Keratinocyte (primary cell): ENCODE data around the gene CCDC33. TPM values are rescaled to one million over a fixed set of nuclear protein-coding genes. Genes with fewer than 3 reads are reported as not detected.
A peak's percentile ranks its signal among the peaks of the same experiment; 100 is the strongest.

ENCODE experiments used
- DNase-seq: peaks from one replicate; pipeline ENCODE4 v3.0.0-alpha.2; 2011; ENCODE audit warnings: low read depth, missing footprints, low spot score
- FAIRE-seq: peaks from 2 replicates; lab custom pipeline; 2011; peaks lifted over from hg19 to GRCh38; lab: Jason Lieb, UNC
- H2AFZ ChIP-seq: 2 replicates; pipeline ENCODE4 v1.6.0; 2012; ENCODE audit warnings: low read length, control low read depth, inconsistent platforms; ENCODE audit not compliant: control insufficient read depth
- H3K27ac ChIP-seq: 2 replicates; pipeline ENCODE4 v1.5.1; 2011; ENCODE audit warnings: low read length; ENCODE audit not compliant: control insufficient read depth, insufficient read depth
- H3K27me3 ChIP-seq: 3 replicates; pipeline ENCODE4 v1.6.0; 2011; ENCODE audit warnings: low read length; ENCODE audit not compliant: control insufficient read depth, insufficient read depth; ENCODE audit errors: extremely low read depth
- H3K36me3 ChIP-seq, 2 experiments: 2 replicates in 1 of 2; 3 replicates in 1 of 2; pipeline ENCODE4 v1.5.1; 2011; ENCODE audit warnings: low read length in 2 of 2, mild to moderate bottlenecking in 1 of 2; ENCODE audit not compliant: control insufficient read depth in 2 of 2, insufficient read depth in 2 of 2; ENCODE audit errors: extremely low read depth in 1 of 2
- H3K4me1 ChIP-seq: 3 replicates; pipeline ENCODE4 v1.5.1; 2011; ENCODE audit warnings: low read length; ENCODE audit not compliant: control insufficient read depth, insufficient read depth; ENCODE audit errors: extremely low read depth
- H3K4me2 ChIP-seq: 3 replicates; pipeline ENCODE4 v1.6.0; 2011; ENCODE audit warnings: low read depth, low read length; ENCODE audit not compliant: control insufficient read depth, insufficient read depth; ENCODE audit errors: extremely low read depth
- H3K4me3 ChIP-seq, 3 experiments: fragments of 200-600 bp in 1 of 3; sonication (generic) in 1 of 3; 2 replicates in 2 of 3; 3 replicates in 1 of 3; pipeline ENCODE4 v1.5.1; 2011 to 2016; ENCODE audit warnings: low read length in 3 of 3, mild to moderate bottlenecking in 3 of 3, control low read depth in 2 of 3, inconsistent platforms in 1 of 3, low read depth in 1 of 3, mixed read lengths in 1 of 3, mixed run types in 1 of 3, moderate library complexity in 1 of 3; ENCODE audit not compliant: control insufficient read depth in 2 of 3, insufficient read depth in 2 of 3; ENCODE audit errors: extremely low read depth in 1 of 3
- H3K79me2 ChIP-seq: 2 replicates; pipeline ENCODE4 v1.6.0; 2012; ENCODE audit warnings: low read length; ENCODE audit not compliant: control insufficient read depth, insufficient read depth
- H3K9ac ChIP-seq: 3 replicates; pipeline ENCODE4 v1.6.0; 2011; ENCODE audit warnings: low read length; ENCODE audit not compliant: control insufficient read depth, insufficient read depth; ENCODE audit errors: extremely low read depth
- H3K9me1 ChIP-seq: 3 replicates; pipeline ENCODE4 v1.6.0; 2011; ENCODE audit warnings: low read length; ENCODE audit not compliant: control insufficient read depth, insufficient read depth; ENCODE audit errors: extremely low read depth
- H3K9me3 ChIP-seq: 2 replicates; pipeline ENCODE4 v1.5.1; 2012; ENCODE audit warnings: low read depth, low read length; ENCODE audit not compliant: control insufficient read depth
- H4K20me1 ChIP-seq: 3 replicates; pipeline ENCODE4 v1.6.0; 2011; ENCODE audit warnings: low read length; ENCODE audit not compliant: control insufficient read depth, insufficient read depth; ENCODE audit errors: extremely low read depth
- EZH2 ChIP-seq: IDR thresholded peaks from one replicate; pipeline ENCODE4 v1.6.1; 2012; ENCODE audit warnings: inconsistent platforms, mild to moderate bottlenecking, low read length, moderate library complexity
- dilution Hi-C: fragments of 300-500 bp; cut with MboI; formaldehyde crosslinking; loops from one replicate; pipeline ENCODE4 v1.7.0; 2020; ENCODE audit warnings: low sequenced_read_pairs; ENCODE audit not compliant: extremely low pct_ligation_motif_present
- polyA plus RNA-seq, 5 experiments: library from polyadenylated mRNA; depleted of rRNA in 3 of 5; stranded (reverse) in 3 of 5; stranded (forward) in 1 of 5; unstranded in 1 of 5; fragments of >200 nt; gene quantifications; 1 replicate in 1 of 5; 2 replicates in 3 of 5; 3 replicates in 1 of 5; pipeline versions ENCODE4 v1.2.1 to v1.2.3, GENCODE V29; 2011 to 2012; ENCODE audit warnings: missing spikeins in 2 of 5, low read depth in 1 of 5, low replicate concordance in 1 of 5
- TF ChIP-seq, protein P1 (sequence below), 3 experiments: IDR thresholded peaks in 1 of 3; conservative IDR thresholded peaks in 1 of 3; optimal IDR thresholded peaks in 1 of 3; 2 replicates in 2 of 3; 3 replicates in 1 of 3; pipeline versions ENCODE3 to v1.5.1; 2011; ENCODE audit warnings: low read length in 3 of 3, mild to moderate bottlenecking in 3 of 3, moderate library complexity in 2 of 3, control low read depth in 1 of 3, inconsistent platforms in 1 of 3; ENCODE audit not compliant: insufficient read depth in 2 of 3; ENCODE audit errors: extremely low read depth in 1 of 3

Gene CCDC33
- polyA plus RNA-seq, 1 donor (not counting 4 experiments of a cell fraction or from before 2014, with no cell fraction given), result not detected

DNA sequence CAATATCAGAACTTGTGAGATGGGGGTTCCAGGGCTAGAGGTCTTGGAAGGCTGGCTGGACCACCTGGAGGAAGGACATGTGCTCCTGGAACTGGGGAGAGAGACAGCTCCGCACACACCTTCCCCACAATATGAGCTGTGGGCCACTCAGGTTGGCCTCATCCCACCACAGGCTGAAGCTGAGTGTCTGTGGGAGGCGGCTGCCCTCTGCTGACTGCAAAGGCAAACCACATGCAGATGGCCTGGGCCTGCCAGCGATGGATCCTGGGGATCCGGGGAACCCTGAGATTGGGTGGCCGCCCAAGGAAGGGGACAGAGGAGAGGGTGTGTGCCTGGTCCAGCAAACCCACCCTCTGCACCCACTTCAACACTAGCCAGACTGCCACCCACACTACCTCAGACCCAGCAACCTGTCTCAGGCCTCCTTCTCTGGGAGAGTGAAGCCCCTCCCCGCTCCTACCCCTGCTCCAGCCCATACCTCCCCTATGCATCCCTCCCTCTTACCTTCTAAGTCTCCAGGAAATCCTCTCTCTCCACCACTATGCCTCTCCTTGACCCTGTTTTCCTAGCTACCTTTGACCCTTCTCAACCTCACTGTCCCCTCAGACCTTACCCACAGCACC lies 86.5 kb downstream of the CCDC33 start:
- H3K4me2 ChIP-seq, result no peak overlapping the region
- no peak overlapping the region for H3K27ac ChIP-seq
- no peaks in the 10 kb centered on the region for H3K79me2 ChIP-seq
- peak; percentile 82 for FAIRE-seq
- H3K4me3 ChIP-seq, result no peak overlapping the region
- H3K36me3 ChIP-seq, result no peaks in the 10 kb centered on the region
- H2AFZ ChIP-seq, result no peak overlapping the region
- H3K27me3 ChIP-seq, result no peaks in the 10 kb centered on the region
- H3K9me1 ChIP-seq, result no peaks in the 10 kb centered on the region
- peak; percentile 21 for DNase-seq
- TF ChIP-seq EZH2, result no peak
- TF ChIP-seq, protein P1, sequence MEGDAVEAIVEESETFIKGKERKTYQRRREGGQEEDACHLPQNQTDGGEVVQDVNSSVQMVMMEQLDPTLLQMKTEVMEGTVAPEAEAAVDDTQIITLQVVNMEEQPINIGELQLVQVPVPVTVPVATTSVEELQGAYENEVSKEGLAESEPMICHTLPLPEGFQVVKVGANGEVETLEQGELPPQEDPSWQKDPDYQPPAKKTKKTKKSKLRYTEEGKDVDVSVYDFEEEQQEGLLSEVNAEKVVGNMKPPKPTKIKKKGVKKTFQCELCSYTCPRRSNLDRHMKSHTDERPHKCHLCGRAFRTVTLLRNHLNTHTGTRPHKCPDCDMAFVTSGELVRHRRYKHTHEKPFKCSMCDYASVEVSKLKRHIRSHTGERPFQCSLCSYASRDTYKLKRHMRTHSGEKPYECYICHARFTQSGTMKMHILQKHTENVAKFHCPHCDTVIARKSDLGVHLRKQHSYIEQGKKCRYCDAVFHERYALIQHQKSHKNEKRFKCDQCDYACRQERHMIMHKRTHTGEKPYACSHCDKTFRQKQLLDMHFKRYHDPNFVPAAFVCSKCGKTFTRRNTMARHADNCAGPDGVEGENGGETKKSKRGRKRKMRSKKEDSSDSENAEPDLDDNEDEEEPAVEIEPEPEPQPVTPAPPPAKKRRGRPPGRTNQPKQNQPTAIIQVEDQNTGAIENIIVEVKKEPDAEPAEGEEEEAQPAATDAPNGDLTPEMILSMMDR (optimal IDR thresholded peaks at IDR 0.05 in 1 of 3, IDR thresholded peaks at IDR 0.05 in 1 of 3, conservative IDR thresholded peaks at IDR 0.05 in 1 of 3; ENCODE audit: extremely low read depth in 1 of 3, insufficient read depth in 2 of 3, low read length in 3 of 3), result peak; percentile 81 to 96 (median 94)
- H4K20me1 ChIP-seq, result no peaks in the 10 kb centered on the region
- no peak overlapping the region for H3K9ac ChIP-seq
- H3K9me3 ChIP-seq, result no peaks in the 10 kb centered on the region
- dilution Hi-C loops, result no loop called here
- H3K4me1 ChIP-seq, result no peaks in the 10 kb centered on the region

DNA sequence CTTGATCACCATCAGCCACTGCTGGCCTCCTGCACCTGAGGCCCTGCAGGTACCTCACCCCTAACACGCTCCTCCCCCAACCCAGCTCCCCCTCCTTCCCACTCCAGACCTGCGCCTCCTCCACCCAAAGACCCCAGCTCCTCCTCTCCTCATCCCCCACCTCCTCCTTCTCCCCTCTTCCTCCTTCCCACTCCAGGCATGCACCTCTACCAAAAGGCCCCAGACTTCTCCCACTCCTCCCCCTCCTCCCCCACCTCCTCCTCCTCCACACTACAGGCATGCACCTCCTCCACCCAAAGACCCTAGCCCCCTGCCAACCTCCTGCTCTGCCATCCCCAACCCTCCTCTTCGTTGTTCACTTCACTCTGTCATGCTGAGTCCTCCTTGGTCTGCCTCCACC lies 88.6 kb downstream of the CCDC33 start:
- no peaks in the 10 kb centered on the region for H3K4me1 ChIP-seq
- no peaks in the 10 kb centered on the region for H3K9me1 ChIP-seq
- no peak for DNase-seq
- no peak overlapping the region for H3K4me3 ChIP-seq
- no peak overlapping the region for H3K4me2 ChIP-seq
- no peaks in the 10 kb centered on the region for H3K79me2 ChIP-seq
- H3K36me3 ChIP-seq, result no peaks in the 10 kb centered on the region
- no peaks in the 10 kb centered on the region for H3K9me3 ChIP-seq
- no peaks in the 10 kb centered on the region for H4K20me1 ChIP-seq
- no peak overlapping the region for H2AFZ ChIP-seq
- no peak overlapping the region for H3K9ac ChIP-seq
- dilution Hi-C loops, result no loop called here
- no peaks in the 10 kb centered on the region for H3K27me3 ChIP-seq
- H3K27ac ChIP-seq, result no peak overlapping the region
- TF ChIP-seq, protein P1 (optimal IDR thresholded peaks at IDR 0.05 in 1 of 3, IDR thresholded peaks at IDR 0.05 in 1 of 3, conservative IDR thresholded peaks at IDR 0.05 in 1 of 3; ENCODE audit: extremely low read depth in 1 of 3, insufficient read depth in 2 of 3, low read length in 3 of 3), result no peak
- TF ChIP-seq EZH2, result no peak
- no peak for FAIRE-seq
